Fibroblast of lung (primary cell): ENCODE results near the gene ANKMY1.
A peak's percentile ranks its signal among the peaks of the same experiment; 100 is the strongest.

ENCODE experiments used
- CTCF ChIP-seq, 2 donors: IDR thresholded peaks in 1 of 2; conservative IDR thresholded peaks in 1 of 2; 1 replicate in 1 of 2; 2 replicates in 1 of 2; pipeline ENCODE4 v1.5.1; 2011 to 2012; ENCODE audit warnings: low read length in 2 of 2, control low read depth in 1 of 2, inconsistent platforms in 1 of 2, low read depth in 1 of 2, mild to moderate bottlenecking in 1 of 2
- EZH2 ChIP-seq: IDR thresholded peaks from 2 replicates; pipeline ENCODE4 v1.5.1; 2012; ENCODE audit warnings: low read length, control low read depth, mild to moderate bottlenecking; ENCODE audit errors: missing control alignments

DNA sequence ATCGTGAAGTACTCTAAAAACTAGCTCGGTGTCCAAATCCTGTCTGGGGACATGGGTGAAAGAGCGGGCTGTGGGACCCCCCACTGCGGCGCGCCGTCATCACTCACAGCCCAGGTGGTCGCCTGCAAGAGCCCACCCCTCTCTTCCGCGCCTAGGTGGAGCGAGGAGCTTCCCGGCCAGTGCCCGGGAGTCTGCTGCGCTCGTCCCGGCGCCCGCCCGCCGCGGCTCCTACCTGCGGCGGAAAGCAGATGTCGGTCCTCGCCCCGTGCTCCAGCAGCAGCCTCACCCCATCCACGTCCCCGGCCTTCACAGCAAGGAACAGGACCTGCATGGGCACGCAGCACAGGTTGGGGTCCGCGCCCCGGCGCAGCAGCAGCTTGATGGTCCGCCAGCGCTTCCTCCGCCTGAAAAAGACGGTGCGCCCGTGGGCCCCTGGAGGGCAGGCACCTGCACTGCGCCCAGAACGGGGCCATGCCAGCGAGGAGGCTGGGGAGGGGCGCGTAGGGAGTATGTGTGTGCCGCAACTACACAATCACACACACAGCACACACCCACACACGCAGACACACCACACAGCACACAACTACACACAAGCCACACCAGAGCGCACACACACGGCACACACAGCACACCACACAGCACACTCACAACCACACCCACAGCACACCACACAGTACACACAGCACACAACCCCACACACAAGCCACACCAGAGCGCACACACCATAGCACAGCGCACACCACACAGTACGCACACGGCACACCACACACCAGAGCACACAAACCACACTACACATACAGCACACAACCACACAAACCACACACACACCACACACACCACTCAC lies 37.4 kb downstream of the ANKMY1 start:
- TF ChIP-seq EZH2 (peak; percentile 56), CTCF (conservative IDR thresholded peaks at IDR 0.05 in 1 of 2, IDR thresholded peaks at IDR 0.05 in 1 of 2; ENCODE audit: low read depth in 1 of 2, low read length in 2 of 2) (no peak)
